ENCODE results near the gene FIGLA.
"Not testable (repeated sequence)": the region's sequence is repeated elsewhere in the genome, so short reads cannot be mapped to it uniquely, and the experiment has no call there.

The FIGLA gene

DNA sequence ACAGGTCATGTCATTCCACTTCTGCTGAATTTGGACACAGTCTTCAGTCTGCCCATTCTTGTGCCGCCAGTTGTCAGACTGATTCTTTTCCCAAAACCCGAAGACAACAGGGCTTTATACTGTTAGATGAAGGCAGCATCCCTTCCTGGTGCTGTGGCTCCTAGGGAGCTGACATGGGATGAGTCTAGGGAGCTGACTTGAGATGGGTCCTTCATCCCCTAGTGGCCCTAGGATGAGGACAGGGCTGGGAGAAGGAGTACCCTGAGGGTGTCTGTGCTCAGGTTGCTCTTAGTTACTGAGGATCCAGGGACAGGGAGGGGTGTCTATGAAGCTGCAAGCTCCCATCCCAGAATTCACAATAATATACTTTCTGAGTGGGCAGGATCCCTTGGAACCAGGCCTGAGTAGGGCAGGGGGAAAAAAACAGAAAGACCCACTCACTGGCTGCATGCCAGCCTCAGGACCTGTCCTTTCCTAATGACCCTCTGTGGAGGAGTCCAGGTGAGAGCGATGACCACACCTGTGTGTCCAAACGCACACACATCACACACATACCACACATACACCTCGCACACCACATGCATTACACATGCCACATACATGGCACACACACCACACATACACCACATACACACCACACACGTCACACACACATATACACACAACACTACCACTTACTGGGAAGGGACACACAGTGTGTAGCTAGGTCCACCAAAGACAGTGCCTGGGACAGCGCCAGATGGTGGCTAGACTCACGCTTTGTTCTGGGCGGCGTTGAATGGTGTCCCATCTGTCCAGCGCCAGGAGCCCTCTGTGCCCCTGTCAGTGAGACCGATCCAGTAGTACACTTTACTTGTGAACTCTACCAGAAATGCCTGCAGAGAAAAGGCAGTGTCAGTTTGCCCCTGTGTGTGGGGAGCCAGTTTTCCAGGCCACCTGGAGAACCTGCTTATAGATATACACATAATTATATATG is 18.8 kb upstream of the FIGLA start:
- DNase-seq (ENCODE audit: low read depth in 2 of 2) = no peak

DNA sequence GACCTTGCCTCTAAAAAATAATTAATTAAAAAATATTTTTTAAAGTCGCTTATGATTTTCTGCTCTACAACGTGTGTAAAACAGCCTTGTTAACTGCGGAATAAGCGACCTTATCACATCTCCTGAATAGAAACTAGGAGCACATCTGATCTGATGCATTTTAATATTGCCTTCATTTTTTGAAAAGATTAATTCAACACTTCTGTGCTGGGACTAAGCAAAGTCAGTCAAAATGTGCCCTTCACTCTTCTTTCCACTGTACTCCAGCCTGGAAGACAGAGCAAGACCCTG is 17.3 kb upstream of the FIGLA start:
- no peak for DNase-seq (ENCODE audit: low read depth in 2 of 2)

DNA sequence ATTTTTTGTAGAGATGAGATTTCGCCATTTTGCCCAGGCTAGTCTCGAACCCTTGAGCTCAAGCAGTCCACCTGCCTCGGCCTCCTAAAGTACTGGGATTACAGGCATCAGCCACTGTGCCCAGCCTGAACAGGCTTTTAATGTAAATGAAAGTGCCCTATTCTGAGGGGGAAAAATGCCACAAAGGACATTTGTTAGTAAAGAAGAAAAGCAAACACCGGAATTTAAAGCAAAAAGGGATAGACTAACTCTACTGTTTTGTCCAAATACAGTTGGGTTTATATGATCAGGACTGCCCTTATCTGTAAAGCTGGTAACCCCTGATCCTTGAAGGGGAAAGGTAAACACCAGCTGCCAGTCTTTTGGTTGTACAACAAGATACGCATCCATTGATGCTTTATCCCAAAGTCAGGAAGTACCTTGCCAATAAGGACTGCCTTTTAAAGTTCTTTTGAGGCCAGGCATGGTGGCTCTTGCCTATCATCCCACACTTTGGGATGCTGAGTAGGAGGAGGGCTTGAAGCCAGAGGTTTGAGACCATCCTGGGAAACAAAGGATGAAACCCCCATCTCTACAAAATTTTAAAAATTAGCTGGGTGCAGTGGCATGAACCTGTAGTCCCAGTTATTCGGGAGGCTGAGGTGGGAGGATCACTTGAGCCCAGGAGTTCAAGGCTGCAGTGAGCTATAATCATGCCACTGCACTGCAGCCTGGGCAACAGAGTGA is 16.8 kb upstream of the FIGLA start:
- no peak for DNase-seq (ENCODE audit: low read depth in 2 of 2)

DNA sequence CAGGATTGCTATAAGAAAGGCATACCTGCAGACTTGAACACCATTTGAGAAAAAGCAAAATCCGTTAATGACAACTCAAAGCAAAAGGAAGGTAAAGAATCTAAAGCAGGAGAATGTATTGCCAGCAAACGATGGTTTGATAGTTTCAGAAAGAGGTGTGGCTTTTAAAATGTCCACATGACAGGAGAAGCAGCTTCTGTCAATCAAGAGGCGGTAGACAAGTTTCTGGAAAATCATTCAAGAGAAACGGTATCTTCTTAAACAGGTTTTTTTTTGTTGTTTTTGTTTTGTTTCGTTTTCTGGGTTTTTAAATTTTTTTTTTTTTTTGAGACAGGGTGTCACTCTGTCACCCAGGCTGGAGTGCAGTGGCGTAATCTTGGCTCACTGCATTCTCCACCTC is 16.2 kb upstream of the FIGLA start:
- DNase-seq (ENCODE audit: low read depth in 2 of 2) = no peak

DNA sequence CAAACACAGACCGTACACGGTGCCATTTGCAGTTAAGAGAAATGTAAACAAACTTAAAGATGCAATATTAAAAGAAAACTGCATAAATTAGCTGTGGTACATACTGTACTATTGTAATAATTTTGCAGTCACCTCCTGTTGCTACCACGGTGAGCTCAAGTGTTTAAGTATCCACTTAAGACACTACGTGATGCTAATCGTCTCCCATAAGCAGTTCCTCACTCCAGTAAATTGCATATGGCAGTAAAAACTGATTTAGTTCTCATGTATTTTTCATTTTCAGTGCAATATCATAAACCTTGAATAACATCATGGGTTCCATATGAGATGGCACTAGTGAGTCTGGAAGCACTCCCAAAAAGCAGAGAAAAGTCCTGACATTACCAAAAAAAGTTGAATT is 15.6 kb upstream of the FIGLA start:
- no peak for DNase-seq (ENCODE audit: low read depth in 2 of 2)

DNA sequence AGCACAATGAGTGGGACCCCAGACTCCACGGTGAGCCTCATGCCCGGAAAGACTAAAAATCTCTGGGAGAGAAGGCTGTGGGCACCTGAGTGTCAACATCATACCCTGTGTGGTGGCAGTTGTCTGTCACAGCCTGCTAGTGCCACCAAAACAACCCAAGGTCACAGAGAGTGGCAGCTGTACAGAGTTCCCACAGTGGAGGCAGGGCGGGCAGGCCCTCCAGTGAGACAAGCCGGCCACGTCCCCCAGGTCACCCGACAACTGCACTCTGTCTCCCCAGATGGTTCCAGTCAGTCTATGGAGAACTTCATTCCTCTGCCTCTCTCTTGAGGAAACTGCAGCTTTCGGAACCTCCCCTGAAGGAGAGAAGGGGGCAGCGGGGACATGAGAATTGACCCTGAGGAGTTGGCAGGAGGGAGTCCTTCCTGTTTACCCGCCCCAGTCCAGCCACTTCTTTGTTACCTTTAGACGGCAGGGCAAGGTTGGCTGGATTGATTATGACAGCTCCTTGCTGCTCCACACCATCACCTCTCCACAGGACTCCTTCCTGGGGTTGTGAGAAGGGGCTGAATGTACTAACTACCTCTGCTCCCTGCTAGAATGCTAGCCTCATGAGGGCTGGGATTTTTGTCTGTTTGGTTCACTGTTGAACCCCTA is 11.3 kb upstream of the FIGLA start:
- DNase-seq (ENCODE audit: low read depth in 2 of 2) = no peak

DNA sequence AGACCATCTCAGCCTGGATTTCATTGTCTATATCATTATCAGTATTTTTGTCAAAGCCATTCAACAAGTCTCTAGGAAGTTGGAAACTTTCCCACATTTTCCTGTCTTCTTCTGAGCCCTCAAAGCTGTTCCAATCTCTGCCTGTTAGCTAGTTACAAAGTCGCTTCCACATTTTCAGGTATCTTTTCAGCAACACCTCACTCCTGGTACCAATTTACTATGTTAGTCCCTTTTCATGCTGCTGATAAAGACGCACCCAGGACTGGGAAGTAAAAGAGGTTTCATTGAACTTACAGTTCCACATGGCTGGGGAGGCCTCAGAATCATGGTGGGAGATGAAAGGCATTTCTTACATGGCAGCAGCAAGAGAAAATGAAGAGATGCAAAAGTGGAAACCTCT is 9.3 kb upstream of the FIGLA start:
- no peak for DNase-seq (ENCODE audit: low read depth in 2 of 2)

DNA sequence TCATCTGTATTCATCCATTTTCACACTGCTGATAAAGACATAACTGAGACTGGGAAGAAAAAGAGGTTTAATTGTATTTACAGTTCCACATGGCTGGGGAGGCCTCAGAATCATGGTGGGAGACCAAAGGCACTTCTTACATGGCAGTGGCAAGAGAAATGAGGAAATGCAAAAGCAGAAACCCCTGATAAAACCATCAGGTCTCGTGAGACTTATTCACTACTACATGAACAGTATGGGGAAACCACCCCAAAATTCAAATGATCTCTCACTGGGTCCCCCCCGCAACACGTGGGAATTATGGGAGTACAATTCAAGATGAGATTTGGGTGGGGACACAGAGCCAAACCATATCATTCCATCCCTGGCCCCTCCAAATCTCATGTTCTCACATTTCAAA is 7.6 kb upstream of the FIGLA start:
- not testable (repeated sequence) for DNase-seq (ENCODE audit: low read depth in 2 of 2)

DNA sequence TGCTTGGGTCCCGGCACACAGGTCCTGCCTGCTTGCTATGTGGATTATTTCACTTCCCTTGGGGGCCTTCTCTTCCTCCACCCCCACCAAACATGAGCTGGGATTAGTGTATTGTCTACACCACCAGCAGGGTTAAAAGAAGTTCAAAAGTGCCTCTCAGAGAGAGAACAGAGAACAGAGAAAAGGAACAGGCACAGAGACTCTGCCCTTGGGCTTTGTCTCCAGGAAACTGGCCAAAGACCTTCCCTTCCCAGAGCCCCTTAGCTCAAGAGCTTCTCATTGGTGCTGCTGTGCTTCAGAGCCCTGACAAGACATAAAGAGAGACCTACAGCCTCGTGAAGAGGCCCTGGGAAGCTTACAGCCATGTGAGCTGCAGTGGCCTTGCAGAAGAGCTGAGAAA is 7.1 kb upstream of the FIGLA start:
- DNase-seq (ENCODE audit: low read depth in 2 of 2) = no peak

DNA sequence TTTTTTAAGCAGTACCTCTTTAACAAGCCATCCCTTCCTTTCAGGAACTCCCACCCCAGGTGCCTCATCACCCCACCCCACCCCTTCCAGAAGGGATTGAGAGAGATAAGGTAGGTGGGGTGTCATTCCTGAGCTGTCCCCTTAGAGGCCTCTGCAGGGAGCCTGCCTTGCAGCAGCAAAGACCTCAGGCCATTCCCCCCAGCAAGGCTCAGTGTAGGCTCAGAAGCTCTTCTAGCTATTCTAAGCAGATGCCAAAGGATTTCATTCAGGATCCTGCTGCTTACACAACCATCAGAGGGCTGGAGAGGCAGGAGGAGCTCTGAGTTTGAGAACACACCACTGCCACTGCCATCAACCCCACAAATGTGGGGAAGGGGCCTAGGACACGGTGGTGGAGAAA is 5.8 kb upstream of the FIGLA start:
- DNase-seq (ENCODE audit: low read depth in 2 of 2) = no peak

DNA sequence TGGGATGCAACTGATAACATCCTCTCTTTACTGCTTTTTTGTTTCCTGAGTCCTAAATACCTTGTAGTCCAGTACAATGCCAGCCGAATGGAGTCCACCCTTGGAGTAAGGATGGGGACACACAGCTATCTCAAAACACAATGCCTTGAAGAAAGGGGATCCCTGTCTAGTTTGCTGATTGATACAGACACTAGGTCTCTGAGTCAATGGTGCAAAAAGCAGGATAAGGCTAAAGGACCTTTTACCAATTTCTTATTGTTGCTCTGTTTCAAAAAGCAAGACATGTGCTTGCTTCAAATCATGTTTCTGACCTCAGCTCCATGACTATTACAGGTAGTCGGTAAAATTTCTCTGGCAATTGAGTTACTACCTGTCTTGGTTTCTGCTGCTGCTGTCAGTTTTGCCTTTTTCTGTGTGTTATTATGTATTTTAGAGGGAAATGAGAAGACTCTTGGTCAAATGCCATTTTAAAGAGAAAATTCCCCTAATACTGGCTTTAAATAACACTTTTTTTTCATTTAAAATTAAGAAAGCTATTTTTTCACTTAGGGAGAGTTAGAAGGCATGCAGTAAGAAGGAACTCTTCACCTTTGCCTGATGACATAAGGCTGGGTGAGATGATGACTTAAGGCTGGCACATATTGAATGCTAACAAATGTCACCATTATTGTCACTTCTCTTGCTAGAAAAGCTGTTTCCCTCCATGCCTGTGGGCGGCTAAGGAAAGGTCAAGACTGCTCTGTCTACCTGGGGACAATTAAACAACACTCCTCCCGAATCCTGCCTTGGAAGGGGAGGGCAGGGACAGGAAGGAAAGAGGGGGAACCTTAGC is 4.9 kb upstream of the FIGLA start:
- DNase-seq (ENCODE audit: low read depth in 2 of 2) = no peak

DNA sequence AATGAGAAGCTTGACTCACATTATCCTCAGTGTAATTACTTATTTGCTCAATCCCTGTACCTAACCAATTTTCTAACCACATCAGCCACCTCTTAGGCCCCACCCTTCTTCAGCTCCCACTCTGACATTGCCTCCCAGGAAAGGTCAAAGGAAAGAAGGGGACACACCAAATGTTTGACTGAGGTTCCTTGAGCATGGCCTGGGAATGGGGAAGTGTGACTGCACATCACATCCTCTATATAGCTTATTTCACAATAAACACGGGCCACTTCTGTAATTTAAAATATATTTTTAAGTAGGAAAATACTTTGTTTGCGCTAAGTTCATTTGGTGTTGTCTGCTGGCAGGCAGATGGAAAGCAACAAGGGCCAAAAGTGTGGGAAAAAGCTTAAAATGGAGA is 3.0 kb upstream of the FIGLA start:
- DNase-seq (ENCODE audit: low read depth in 2 of 2) = no peak

DNA sequence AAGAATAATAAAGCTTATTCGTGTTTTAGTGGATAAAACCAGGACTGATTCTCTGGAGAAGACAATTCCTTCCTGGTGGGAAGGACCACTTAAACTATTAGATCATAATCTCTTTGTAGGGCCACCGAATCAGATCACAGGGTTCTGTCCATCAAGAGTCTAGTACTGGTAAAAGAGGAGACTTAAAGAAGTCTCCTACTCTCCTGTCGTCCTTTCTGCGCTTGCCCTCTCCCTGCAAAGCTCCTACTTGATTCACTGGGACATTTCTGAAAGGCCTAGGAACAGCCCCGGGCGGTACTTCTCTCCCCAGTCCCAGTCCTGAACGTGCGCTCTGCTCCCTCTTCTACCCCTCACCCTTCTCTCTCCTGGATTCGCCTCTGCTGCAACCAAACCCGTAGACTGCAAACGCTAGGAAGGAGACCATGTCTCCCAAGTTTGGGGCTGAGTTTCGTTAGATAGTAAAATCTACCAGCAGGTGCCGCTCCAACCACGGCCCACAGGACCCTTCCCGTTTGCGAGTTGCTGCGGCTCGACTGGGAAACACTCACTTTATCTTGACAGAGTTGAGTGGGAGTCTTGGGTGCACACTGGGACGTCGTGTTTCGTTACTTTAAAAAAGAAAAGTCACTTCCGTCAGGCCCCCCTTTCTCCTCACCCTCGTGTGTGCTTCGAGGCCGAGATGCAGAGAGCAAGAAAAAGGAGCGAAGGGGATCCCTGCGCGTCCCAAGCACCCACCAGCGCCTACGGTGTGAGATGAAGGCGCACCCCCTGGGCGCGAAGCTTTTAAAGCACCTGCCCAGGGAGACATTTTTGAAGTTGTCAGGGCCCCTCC is 923 bp downstream of the FIGLA start:
- peak; percentile 46 to 48 for DNase-seq (ENCODE audit: low read depth in 2 of 2)

DNA sequence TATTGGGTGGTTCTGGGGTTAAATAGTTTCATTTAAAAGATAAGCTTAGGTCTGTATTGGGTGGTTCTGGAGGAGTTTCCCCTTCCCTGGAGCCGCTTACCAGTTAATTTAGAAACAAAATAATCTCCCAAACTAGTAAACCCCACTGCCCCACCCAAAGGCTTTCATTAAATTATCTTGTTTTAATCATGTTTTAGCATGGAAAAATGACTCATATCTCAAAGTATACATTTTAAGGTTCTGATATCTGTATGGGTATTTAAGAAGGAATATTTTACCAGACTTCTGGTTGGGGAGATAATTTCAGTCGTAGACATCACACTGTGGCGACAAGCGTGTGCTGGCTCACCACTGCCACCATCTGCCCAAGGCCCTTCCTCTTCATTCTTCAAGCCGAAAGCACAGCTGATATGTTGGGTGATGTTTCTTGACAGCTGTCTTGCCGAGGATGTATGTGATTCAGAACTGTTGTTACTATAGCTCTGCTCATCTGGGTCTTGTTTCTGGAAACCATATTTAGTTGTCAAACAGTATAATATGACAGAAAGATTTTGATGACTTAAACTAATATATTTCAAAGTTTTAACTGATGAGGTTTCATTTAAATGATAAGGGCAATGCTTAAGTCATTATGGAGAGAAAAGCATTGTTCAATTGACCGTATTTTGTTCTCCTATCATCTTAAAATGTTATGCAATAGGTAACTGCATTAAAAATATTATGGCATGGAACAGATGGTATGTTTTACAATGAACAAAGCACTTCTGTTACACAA is 5.1 kb downstream of the FIGLA start:
- DNase-seq (ENCODE audit: low read depth in 2 of 2) = no peak

DNA sequence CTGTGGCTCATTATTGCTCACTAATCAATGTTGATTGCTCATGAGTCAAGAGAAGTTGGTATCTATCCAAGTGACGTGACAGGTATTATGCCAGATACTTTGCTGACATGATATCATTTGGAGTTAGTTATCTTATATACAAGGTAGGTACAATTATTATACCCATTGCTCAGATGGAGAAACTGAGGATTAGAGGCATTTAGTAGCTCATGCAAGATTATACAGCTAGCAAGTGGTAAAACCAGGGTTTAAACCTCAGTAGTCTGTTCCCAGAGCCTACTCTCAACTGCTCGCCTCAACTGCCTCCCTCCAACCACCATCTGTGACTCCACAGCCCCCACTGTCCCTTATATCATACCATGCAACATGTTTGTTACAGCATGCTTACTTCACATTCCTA is 6.1 kb downstream of the FIGLA start:
- DNase-seq (ENCODE audit: low read depth in 2 of 2) = no peak

DNA sequence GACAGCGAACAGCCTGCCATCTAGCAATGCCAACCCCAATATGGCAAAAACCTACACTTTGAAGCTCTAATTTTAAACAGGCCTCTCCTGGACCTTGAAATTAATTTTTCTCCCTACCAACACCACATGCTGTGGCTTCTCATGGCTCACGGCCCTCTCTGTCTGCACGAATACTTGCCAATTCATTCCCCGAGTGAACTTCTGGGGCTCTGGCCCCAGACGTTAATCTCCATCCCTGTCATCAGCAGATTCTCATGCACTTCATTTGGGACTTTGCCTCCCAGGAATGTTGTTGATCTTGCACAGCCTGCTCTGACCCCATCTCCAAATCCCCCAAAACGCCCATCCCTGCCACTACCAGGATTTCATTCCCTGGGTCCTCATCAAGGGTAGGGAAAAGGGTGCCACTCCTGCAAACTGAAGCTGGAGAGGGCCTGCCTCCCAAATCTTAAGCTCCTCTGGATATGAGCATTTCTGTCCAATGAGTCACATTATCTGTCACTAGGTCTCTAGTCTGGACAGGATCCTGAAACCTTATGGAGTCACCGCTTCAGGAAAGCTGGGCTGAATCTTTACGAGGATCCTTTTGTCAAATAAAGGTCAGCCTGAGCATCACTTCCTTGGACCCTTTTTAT is 10.4 kb downstream of the FIGLA start:
- DNase-seq (ENCODE audit: low read depth in 2 of 2) = no peak

DNA sequence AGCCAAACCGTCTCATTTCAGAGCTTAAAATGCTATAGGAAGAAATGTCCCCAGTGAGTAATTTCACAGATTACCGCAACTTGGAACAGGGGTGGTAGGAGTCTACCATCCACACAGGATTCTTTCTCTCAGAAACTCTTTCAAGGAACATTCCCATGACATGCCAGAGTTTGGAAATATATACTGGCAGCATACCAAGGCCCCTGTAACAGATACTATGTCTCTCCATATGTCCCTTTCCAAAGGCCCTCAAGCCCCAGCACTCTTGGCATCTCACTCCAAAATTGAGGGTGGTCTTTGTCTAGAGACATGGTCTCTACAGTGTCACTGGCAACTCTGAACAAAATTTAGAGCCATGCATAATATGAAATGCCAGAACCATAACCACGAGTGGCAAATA is 11.0 kb downstream of the FIGLA start:
- DNase-seq (ENCODE audit: low read depth in 2 of 2) = no peak

DNA sequence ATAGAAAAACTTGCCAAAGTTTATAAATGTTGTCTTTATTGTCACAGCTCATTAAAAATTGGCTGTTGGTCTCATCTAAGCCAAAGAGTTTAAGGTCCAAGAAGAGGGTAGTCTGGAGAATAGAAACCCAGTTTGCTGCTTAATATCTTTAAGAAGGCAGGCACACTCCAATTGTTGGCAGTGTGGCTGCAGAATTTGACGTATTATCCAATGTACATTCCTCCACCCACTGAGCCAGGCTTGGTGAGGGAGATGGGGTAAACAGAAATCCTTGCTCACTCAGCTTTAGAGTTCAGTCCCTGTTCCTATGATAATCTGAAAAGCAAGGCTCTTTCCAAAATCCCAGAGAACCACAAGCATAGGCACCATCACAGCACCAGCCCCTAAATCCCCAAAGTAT is 11.8 kb downstream of the FIGLA start:
- DNase-seq (ENCODE audit: low read depth in 2 of 2) = no peak

DNA sequence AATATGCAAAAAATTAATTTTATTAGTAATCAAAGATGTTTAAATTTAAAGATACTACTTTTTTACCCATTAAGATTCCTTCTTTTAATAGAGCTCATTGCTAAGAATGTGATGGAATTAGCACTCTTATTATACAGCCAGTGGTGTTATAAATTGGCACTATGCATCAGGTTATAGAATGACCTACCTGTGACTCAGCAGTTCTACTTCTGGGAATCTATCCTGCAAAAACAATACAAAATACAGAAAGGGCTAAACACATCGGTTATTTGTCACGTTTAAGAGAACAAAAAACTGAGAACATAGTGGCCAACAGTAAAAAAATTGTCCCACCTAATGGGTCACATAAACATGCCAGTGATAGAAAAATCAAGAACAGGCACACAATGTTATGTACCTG is 13.0 kb downstream of the FIGLA start:
- DNase-seq (ENCODE audit: low read depth in 2 of 2) = no peak

DNA sequence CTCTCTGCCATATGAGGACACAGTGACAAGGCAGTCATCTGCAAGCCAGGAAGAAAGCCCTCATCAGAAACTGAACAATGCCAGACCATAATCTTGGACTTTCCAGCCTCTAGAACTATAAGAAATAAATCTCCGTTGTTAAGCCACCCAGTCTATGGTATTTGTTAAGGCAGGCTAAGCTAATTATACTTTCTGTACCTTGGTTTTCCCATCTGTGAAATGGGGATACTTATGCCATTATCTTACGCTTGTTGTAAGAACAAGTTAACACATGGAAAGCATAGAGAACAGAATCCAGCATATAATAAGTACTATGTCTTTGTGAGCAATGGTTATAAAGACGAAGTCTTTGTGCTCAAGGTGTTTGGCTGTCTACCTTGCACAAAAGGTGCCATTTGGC is 14.2 kb downstream of the FIGLA start:
- DNase-seq (ENCODE audit: low read depth in 2 of 2) = no peak
